ENCODE measurements around the gene KCNQ4.

KCNQ4 gene

GRCh38 chr1:40795811-40796586 lies 12.4 kb downstream of the KCNQ4 start:
- no peak for DNase-seq (ENCODE audit: low read depth in 2 of 2)

- no peak for DNase-seq (ENCODE audit: low read depth in 2 of 2)
Measured at GRCh38 chr1:40796939-40797667, 13.5 kb downstream of the KCNQ4 start.

GRCh38 chr1:40797668-40798010 lies 14.1 kb downstream of the KCNQ4 start:
- no peak for DNase-seq (ENCODE audit: low read depth in 2 of 2)

GRCh38 chr1:40798366-40799281 lies 15.0 kb downstream of the KCNQ4 start:
- DNase-seq (ENCODE audit: low read depth in 2 of 2): no peak

GRCh38 chr1:40799351-40799867 lies 15.8 kb downstream of the KCNQ4 start:
- DNase-seq (ENCODE audit: low read depth in 2 of 2): no peak

- DNase-seq (ENCODE audit: low read depth in 2 of 2): no peak
Measured at GRCh38 chr1:40801742-40802077, 18.1 kb downstream of the KCNQ4 start.

GRCh38 chr1:40802078-40802741 lies 18.6 kb downstream of the KCNQ4 start:
- DNase-seq (ENCODE audit: low read depth in 2 of 2): peak; percentile 74 to 81

- no peak for DNase-seq (ENCODE audit: low read depth in 2 of 2)
Measured at GRCh38 chr1:40802742-40803113, 19.1 kb downstream of the KCNQ4 start.

GRCh38 chr1:40803447-40803846 lies 19.9 kb downstream of the KCNQ4 start:
- no peak for DNase-seq (ENCODE audit: low read depth in 2 of 2)

- DNase-seq (ENCODE audit: low read depth in 2 of 2): no peak
Measured at GRCh38 chr1:40803902-40804301, 20.3 kb downstream of the KCNQ4 start.

- DNase-seq (ENCODE audit: low read depth in 2 of 2): no peak
Measured at GRCh38 chr1:40806240-40806639, 22.7 kb downstream of the KCNQ4 start.

GRCh38 chr1:40806731-40807695 lies 23.4 kb downstream of the KCNQ4 start:
- no peak for DNase-seq (ENCODE audit: low read depth in 2 of 2)

- no peak for DNase-seq (ENCODE audit: low read depth in 2 of 2)
Measured at GRCh38 chr1:40808002-40808401, 24.4 kb downstream of the KCNQ4 start.

- DNase-seq (ENCODE audit: low read depth in 2 of 2): no peak
Measured at GRCh38 chr1:40808444-40808843, 24.9 kb downstream of the KCNQ4 start.

GRCh38 chr1:40808909-40809308 lies 25.3 kb downstream of the KCNQ4 start:
- no peak for DNase-seq (ENCODE audit: low read depth in 2 of 2)

- no peak for DNase-seq (ENCODE audit: low read depth in 2 of 2)
Measured at GRCh38 chr1:40810927-40811326, 27.3 kb downstream of the KCNQ4 start.

- DNase-seq (ENCODE audit: low read depth in 2 of 2): no peak
Measured at GRCh38 chr1:40815420-40815819, 31.8 kb downstream of the KCNQ4 start.

- no peak for DNase-seq (ENCODE audit: low read depth in 2 of 2)
Measured at GRCh38 chr1:40817791-40818263, 34.2 kb downstream of the KCNQ4 start.

GRCh38 chr1:40818264-40818961 lies 34.8 kb downstream of the KCNQ4 start:
- peak; percentile 77 to 87 for DNase-seq (ENCODE audit: low read depth in 2 of 2)

- no peak for DNase-seq (ENCODE audit: low read depth in 2 of 2)
Measured at GRCh38 chr1:40819101-40819500, 35.5 kb downstream of the KCNQ4 start.

Measured in stimulated activated CD4-positive, alpha-beta T cell treated with anti-CD3 and anti-CD28 coated beads, Interleukin-15, amount 100 ng/mL, for 48 hours (primary cell).